HG03558 (cell line): ENCODE results near the gene ALDH1A2.
"Not testable (repeated sequence)": the region's sequence is repeated elsewhere in the genome, so short reads cannot be mapped to it uniquely, and the experiment has no call there.

ENCODE experiments used
- ATAC-seq: cut with Tn5 transposase; IDR thresholded peaks from one replicate; pipeline ENCODE4 v1.9.1; 2021; ENCODE audit warnings: moderate number of reproducible peaks; ENCODE audit not compliant: unreplicated experiment; ENCODE audit errors: extremely low read depth

ALDH1A2 gene

GRCh38 chr15:58044551-58044950 lies 21.0 kb downstream of the ALDH1A2 start:
- no peak for ATAC-seq

DNA sequence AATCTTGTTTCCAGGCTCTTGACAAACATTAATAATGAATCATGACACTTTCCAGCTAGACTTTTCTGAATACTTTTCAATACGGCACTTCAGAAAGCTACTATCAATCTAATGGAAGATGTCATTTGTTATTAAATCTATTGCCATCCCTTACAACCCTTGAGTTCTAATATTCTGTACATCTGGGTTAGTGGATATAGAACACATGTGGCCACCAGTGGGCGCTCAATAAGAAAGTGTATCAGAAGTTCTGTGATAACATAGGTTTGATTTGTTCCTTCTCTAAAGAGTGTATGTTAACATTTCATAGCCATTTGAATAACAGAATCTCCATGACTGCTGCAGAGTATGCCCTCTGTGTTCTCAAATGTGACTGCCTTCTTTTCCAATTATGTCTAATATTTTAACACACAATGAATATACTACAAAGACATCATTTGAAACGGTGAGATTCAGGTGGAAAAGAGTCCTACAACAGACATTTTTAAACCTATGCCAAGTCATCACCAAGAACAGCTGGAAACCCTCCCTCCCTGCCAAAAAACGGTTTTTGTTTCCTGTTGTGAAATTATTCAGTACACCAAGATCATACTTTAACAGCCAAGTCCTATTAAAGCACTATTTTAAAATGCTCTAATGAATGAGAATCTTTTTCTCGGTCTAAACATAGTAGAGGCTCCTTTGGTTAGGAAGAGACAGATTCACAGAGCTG lies 22.2 kb downstream of the ALDH1A2 start:
- ATAC-seq = no peak

DNA sequence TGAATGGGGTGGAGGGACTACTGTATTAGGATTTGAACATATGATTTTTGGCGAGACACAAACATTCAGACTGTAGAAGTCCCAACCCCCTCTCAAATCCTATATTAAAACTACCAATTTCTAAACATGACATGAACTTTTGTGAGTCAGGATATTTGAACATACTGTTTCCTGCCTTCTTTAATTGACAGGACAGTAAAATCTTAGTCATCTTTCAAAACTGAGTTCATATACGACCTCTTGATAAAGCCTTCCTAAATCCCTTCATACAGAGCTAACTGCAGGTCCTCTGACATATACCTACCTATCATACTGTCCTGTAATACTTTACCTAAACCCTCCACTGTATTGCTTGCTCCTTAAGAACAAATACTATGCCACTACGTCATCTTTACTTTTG lies 23.5 kb downstream of the ALDH1A2 start:
- ATAC-seq = no peak

GRCh38 chr15:58040150-58040549 lies 25.4 kb downstream of the ALDH1A2 start:
- ATAC-seq = no peak

DNA sequence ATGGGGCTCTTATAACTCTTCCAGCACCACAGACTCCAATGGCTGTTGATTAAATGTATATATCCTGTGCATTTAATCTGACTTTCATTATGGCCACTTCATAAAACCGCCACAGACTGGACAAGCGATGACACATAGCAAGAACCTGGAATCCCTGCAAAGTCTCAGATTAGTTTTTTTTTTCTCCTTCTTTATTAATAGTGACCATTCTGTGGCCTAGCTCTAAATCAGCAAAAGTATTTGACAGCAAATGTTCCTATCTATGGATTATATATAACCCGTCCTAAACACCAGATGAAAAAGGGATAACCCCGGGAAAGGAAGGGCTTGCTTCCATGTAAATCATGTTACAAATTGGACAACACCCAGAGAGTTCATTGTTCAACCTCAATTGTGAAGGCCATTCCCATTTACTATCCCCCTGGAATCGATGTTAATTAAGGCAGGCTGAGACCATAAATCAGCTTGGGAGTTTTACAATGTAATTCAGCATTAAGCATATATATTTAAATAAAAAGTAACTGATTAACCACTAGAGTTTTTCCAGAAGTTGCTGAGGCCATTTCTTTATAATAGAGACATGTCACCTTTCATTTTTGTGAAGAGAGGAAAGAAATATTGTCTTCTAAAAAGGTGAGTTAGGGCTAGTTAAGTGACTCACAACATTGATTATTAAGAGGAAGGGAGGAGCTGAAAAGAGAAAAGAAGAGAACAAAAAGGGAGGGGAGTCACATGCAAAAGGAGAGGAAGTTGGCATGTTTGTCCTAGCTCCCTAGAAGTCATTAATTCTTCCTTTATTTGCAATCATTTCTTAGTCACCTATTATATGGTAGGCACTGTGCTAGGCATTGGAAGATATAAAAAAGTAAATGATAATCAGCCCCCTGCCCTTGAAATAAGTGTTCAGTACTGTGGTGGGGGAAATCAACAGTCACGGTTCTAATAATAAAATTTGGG lies 26.2 kb downstream of the ALDH1A2 start:
- ATAC-seq = no peak

DNA sequence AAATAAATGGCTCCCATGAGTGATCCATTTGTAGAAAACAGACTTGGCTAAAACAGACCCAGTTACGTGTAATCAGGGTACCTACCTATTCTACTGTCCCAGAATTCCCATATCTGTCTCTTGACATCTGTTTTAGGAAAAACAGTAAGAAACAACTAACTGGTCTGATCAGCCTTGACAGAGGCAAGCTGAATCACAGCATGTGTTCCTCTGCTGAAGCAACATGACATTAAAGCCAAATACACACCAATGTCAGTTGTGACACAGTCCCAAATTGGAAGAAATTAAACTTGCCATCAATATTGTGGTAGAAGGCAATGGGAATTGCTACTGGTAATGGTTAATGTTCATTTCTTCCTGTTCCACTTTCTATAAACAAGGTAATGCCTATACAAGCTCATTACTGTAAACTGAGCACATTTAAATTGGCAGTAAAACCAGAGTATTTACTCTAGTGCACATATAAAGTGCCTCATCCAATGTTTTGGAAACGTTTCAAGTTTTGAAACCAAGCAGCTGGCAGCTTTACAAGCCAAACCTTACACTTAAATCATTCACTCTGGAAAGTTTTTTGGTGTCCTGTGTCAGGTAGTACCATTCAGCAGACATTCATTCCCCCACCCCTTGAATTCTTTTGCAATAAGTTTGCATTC lies 27.0 kb downstream of the ALDH1A2 start:
- ATAC-seq = no peak

- ATAC-seq = no peak
These were observed 27.7 kb downstream of the ALDH1A2 start for GRCh38 chr15:58037723-58038301.

DNA sequence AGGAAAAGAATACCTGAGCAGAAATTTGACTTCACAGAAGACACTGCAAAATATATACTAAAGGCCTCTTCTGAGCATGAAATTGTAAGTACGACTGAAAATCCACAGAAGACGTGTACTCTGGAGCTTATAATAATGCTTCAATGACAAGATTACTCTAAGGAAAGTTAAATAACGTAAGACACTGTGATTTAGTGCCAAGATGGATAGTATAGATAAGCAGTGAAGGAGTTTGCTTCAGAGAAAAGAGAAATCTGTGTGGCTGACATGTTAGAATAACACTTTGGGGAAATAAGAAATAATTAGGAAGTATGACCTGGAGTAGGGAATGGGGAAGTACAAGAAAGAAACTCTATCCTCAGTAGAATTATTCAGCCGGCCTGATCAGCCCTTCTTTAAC lies 28.9 kb downstream of the ALDH1A2 start:
- no peak for ATAC-seq

- ATAC-seq = not testable (repeated sequence)
These were observed 37.1 kb downstream of the ALDH1A2 start for GRCh38 chr15:58028392-58028791.

GRCh38 chr15:58026552-58026951 lies 39.0 kb downstream of the ALDH1A2 start:
- ATAC-seq = no peak

DNA sequence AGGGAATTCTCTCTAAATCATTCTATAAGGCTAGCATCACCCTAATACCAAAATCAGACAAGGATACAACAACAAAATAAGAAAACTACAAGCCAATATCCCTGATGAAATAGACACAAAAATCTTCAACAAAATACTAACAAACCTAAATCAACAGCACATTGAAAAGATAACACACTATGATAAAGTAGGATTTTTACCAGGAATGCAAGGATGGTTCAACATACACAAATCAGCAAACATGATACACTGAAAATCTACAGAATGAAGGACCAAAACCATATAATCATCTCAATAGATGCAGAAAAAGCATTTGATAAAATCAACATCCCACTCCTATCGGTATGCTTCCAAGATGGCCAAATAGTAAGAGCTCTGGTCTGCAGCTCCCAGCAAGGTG lies 39.5 kb downstream of the ALDH1A2 start:
- no peak for ATAC-seq

- ATAC-seq = no peak
These were observed 43.9 kb downstream of the ALDH1A2 start for GRCh38 chr15:58021332-58022230.

- ATAC-seq = no peak
These were observed 45.8 kb downstream of the ALDH1A2 start for GRCh38 chr15:58019503-58020376.

DNA sequence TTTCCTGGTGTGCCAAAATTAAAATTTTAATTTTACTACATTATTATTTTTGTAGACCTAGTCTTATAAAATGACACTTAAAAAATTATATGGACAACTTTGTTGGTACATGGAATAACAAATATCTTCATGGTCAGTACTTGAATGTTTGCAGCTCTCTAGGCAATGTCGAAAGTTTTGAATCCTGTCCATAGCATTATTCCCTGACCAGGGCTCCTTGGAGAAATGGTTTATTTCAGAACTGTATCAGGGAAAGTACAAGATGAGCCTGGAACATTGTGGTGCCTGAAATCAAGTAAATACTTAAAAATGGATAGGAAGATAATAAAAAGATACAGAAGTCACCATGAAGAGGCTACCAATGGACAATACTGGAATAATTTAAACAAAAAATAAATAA lies 47.6 kb downstream of the ALDH1A2 start:
- no peak for ATAC-seq

GRCh38 chr15:58016581-58017175 lies 48.8 kb downstream of the ALDH1A2 start:
- ATAC-seq = no peak

GRCh38 chr15:58015565-58015964 lies 49.9 kb downstream of the ALDH1A2 start:
- ATAC-seq = no peak

- ATAC-seq = no peak
These were observed 51.0 kb downstream of the ALDH1A2 start for GRCh38 chr15:58014470-58014869.

GRCh38 chr15:58014040-58014439 lies 51.5 kb downstream of the ALDH1A2 start:
- no peak for ATAC-seq
